GM12878 (cell line): ENCODE data around the gene COL9A1. TPM values are rescaled to one million over a fixed set of nuclear protein-coding genes. Genes with fewer than 3 reads are reported as not detected.

ENCODE experiments used
- ATAC-seq: fragments of 200-7000 bp; cut with Tn5 transposase; 3 replicates; pipeline ENCODE4 v1.9.1; 2020; ENCODE audit warnings: mild to moderate bottlenecking, moderate library complexity
- BruUV-seq: library from RNA; stranded (reverse); fragments of 400-500 nt; replicated peaks from 2 replicates; lab custom pipeline; 2021; lab: Mats Ljungman, UMichigan
- CTCF ChIA-PET: fragments of 300-600 bp; sonication (Branson Sonifier 250); formaldehyde crosslinking; extraction: SDS; loops from one replicate; lab custom pipeline; 2021; ENCODE audit warnings: inconsistent platforms; lab: Yijun Ruan, JAX
- POLR2A ChIA-PET: fragments of 350-600 bp; formaldehyde crosslinking; extraction: SDS; loops from one replicate; lab custom pipeline; 2021; ENCODE audit warnings: inconsistent platforms; lab: Charles Lee
- RAD21 ChIA-PET: fragments of 300-600 bp; sonication (Branson Sonifier 250); formaldehyde crosslinking; loops from one replicate; lab custom pipeline; 2023; ENCODE audit warnings: antibody characterized with exemption; ENCODE audit not compliant: unreplicated experiment; lab: Charles Lee
- SMC1A ChIA-PET: fragments of 300-600 bp; sonication (Branson Sonifier 250); formaldehyde crosslinking; loops from one replicate; lab custom pipeline; 2023; ENCODE audit not compliant: unreplicated experiment, uncharacterized antibody; lab: Charles Lee
- DNase-seq: peaks from one replicate; pipeline ENCODE4 v3.0.0-alpha.2; 2011; ENCODE audit warnings: low read depth, low spot score
- FAIRE-seq: peaks from 3 replicates; lab custom pipeline; 2011; peaks lifted over from hg19 to GRCh38; lab: Jason Lieb, UNC
- H2AFZ ChIP-seq: 2 replicates; pipeline ENCODE4 v1.6.0; 2011; ENCODE audit warnings: low read depth, low read length, control low read depth; ENCODE audit not compliant: control insufficient read depth
- H3K27ac ChIP-seq: 2 replicates; pipeline ENCODE4 v1.5.1; 2011; ENCODE audit warnings: control low read depth; ENCODE audit not compliant: control insufficient read depth, insufficient read depth
- H3K27me3 ChIP-seq, 2 experiments: replicated peaks in 1 of 2; 2 replicates each; pipeline versions ENCODE4 v1.6.0 to v1.6.1; 2011; ENCODE audit warnings: low read length in 1 of 2; ENCODE audit not compliant: control insufficient read depth in 2 of 2, insufficient read depth in 2 of 2
- H3K36me3 ChIP-seq, 2 experiments: 2 replicates each; pipeline ENCODE4 v1.5.1; 2011; ENCODE audit warnings: low read length in 1 of 2; ENCODE audit not compliant: control insufficient read depth in 2 of 2, insufficient read depth in 2 of 2
- H3K4me1 ChIP-seq: 2 replicates; pipeline ENCODE4 v1.6.1; 2011; ENCODE audit warnings: mild to moderate bottlenecking, low read length, moderate library complexity, mixed read lengths; ENCODE audit not compliant: control insufficient read depth, insufficient read depth
- H3K4me2 ChIP-seq: 2 replicates; pipeline ENCODE4 v1.6.0; 2011; ENCODE audit warnings: control low read depth; ENCODE audit not compliant: control insufficient read depth, insufficient read depth
- H3K4me3 ChIP-seq: fragments of 200-600 bp; sonication (generic); 2 replicates; pipeline ENCODE4 v1.5.1; 2016
- H3K79me2 ChIP-seq: 2 replicates; pipeline ENCODE4 v1.6.0; 2011; ENCODE audit warnings: low read length; ENCODE audit not compliant: control insufficient read depth, insufficient read depth
- H3K9ac ChIP-seq: 2 replicates; pipeline ENCODE4 v1.8.0; 2011; ENCODE audit warnings: low read length, control low read depth, mixed read lengths; ENCODE audit not compliant: control insufficient read depth, insufficient read depth
- H3K9me3 ChIP-seq: replicated peaks from 3 replicates; pipeline ENCODE4 v1.5.1; 2011; ENCODE audit warnings: mild to moderate bottlenecking, low read length; ENCODE audit not compliant: control insufficient read depth, insufficient read depth
- H4K20me1 ChIP-seq: 2 replicates; pipeline ENCODE4 v1.6.0; 2011; ENCODE audit not compliant: control insufficient read depth, insufficient read depth
- ATF3 ChIP-seq: IDR thresholded peaks from 2 replicates; pipeline ENCODE4 v1.6.1; 2011; ENCODE audit warnings: low read depth, mild to moderate bottlenecking, low read length, moderate library complexity, borderline replicate concordance; ENCODE audit errors: extremely low read depth
- CHD4 ChIP-seq: fragments of 200-600 bp; sonication (generic); IDR thresholded peaks from 2 replicates; pipeline ENCODE4 v1.6.1; 2016; ENCODE audit warnings: mild to moderate bottlenecking
- E4F1 ChIP-seq: fragments of 450-650 bp; IDR thresholded peaks from 2 replicates; pipeline ENCODE4 v1.6.1; 2018; ENCODE audit warnings: borderline replicate concordance, mild to moderate bottlenecking; ENCODE audit not compliant: partially characterized antibody
- EZH2 ChIP-seq: IDR thresholded peaks from 2 replicates; pipeline ENCODE4 v1.6.1; 2012; ENCODE audit warnings: low read depth, mild to moderate bottlenecking, control low read depth, inconsistent platforms, low read length, borderline replicate concordance; ENCODE audit not compliant: control insufficient read depth
- FOXK2 ChIP-seq: fragments of 450-650 bp; IDR thresholded peaks from 2 replicates; pipeline ENCODE4 v1.6.1; 2017; ENCODE audit warnings: mild to moderate bottlenecking, moderate library complexity
- KDM1A ChIP-seq: fragments of 200-600 bp; sonication (generic); IDR thresholded peaks from 2 replicates; pipeline ENCODE4 v1.6.1; 2016; ENCODE audit warnings: borderline replicate concordance
- MTA3 ChIP-seq: IDR thresholded peaks from 2 replicates; pipeline ENCODE4 v1.6.1; 2012; ENCODE audit warnings: low read length, inconsistent platforms, borderline replicate concordance
- PBX3 ChIP-seq: IDR thresholded peaks from 2 replicates; pipeline ENCODE4 v1.6.1; 2011; ENCODE audit warnings: mild to moderate bottlenecking, low read depth, low read length, moderate library complexity; ENCODE audit not compliant: insufficient replicate concordance
- POLR2AphosphoS5 ChIP-seq: IDR thresholded peaks from 2 replicates; pipeline ENCODE4 v1.6.1; 2011; ENCODE audit warnings: mild to moderate bottlenecking, low read length, inconsistent platforms
- RB1 ChIP-seq: fragments of 450-650 bp; formaldehyde crosslinking; IDR thresholded peaks from 2 replicates; pipeline ENCODE4 v1.6.1; 2017; ENCODE audit warnings: mild to moderate bottlenecking, borderline replicate concordance
- RUNX3 ChIP-seq: IDR thresholded peaks from 2 replicates; pipeline ENCODE4 v1.6.1; 2012; ENCODE audit warnings: low read length, inconsistent platforms
- STAT3 ChIP-seq: IDR thresholded peaks from 2 replicates; pipeline ENCODE4 v1.6.1; 2011; ENCODE audit warnings: low read depth, low read length, improper control_type of control experiment
- TARDBP ChIP-seq: IDR thresholded peaks from 2 replicates; pipeline ENCODE4 v1.6.1; 2016; ENCODE audit warnings: borderline replicate concordance
- ZZZ3 ChIP-seq: IDR thresholded peaks from 2 replicates; pipeline ENCODE4 v1.6.1; 2011; ENCODE audit warnings: low read depth; ENCODE audit not compliant: control insufficient read depth, insufficient read length
- WGBS: methylation state at CpG from one replicate; pipeline ENCODE4 v1.1.6; 2016; ENCODE audit warnings: low lambda C conversion rate; ENCODE audit not compliant: insufficient replicate concordance, insufficient coverage; ENCODE audit errors: missing lambda C conversion rate; 5-methylcytosine and 5-hydroxymethylcytosine counted together
- in situ Hi-C: fragments of 300-500 bp; cut with MboI; formaldehyde crosslinking; loops from 9 replicates; pipeline ENCODE4 v1.14.3; 2018; ENCODE audit warnings: mixed read lengths
- intact Hi-C: fragments of 100-400 bp; cut with micrococcal nuclease; formaldehyde crosslinking; loops from one replicate; pipeline ENCODE4 v1.14.2; 2022; ENCODE audit not compliant: unreplicated experiment
- polyA plus RNA-seq, 11 experiments: library from polyadenylated mRNA; depleted of rRNA in 4 of 11; unstranded in 6 of 11; stranded (reverse) in 5 of 11; fragments of >200 nt; fragmentation: Nextera tagmentation in 4 of 11; fragmentation: Illumina TruSeq in 1 of 11; extraction: Ambion mirVana in 4 of 11; extraction: Trizol in 1 of 11; gene quantifications; 1 replicate in 1 of 11; 2 replicates in 10 of 11; pipeline versions ENCODE4 v1.2.1 to v1.2.3, GENCODE V29; 2011 to 2016; ENCODE audit warnings: inconsistent platforms in 2 of 11, missing spikeins in 2 of 11, low read depth in 1 of 11
- total RNA-seq, 4 experiments: library from RNA; depleted of rRNA in 3 of 4; stranded (reverse); fragments of >200 nt in 3 of 4; fragmentation: Illumina TruSeq in 1 of 4; extraction: Trizol in 1 of 4; gene quantifications; 2 replicates each; pipeline versions ENCODE4 v1.2.1 to v1.2.3, GENCODE V29; 2013 to 2021
- TF ChIP-seq, protein P1 (sequence below): fragments of 450-650 bp; IDR thresholded peaks from 2 replicates; pipeline ENCODE4 v1.6.1; 2016; ENCODE audit warnings: mild to moderate bottlenecking

Gene COL9A1
- total and polyA plus RNA-seq, 10 of the 15 experiments (the other 5 are each of a cell fraction or from before 2014, with no cell fraction given): not detected

GRCh38 chr6:70186461-70186860 lies 116.4 kb downstream of the COL9A1 start (continued):
- TF ChIP-seq E4F1: no peak
- TF ChIP-seq MTA3: no peak
- TF ChIP-seq ZZZ3: no peak
- TF ChIP-seq KDM1A: no peak

DNA sequence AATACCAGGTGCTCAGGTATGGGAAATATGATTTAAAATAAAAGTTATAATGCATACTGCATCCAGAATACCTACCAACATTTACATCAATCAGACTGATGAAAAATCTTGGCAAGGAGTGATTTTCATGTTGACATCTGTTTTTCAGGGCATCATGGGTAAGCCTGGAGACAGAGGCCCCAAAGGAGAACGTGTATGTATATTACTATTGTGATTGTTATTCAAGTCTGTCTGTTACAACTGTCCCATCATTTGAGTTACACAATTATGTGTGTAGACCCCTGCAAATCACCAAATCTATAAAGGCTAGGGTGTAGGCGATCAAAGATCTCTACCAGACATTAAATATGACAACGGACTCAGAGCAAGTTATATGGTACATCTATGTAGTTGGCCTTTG lies 118.2 kb downstream of the COL9A1 start:
- ATAC-seq (no peak), DNase-seq (no peak), FAIRE-seq (no peak)
- Histone ChIP-seq H3K9me3 (no peaks in the 10 kb centered on the region), H3K4me2 (no peak overlapping the region), H3K27me3 (no peaks in the 10 kb centered on the region), H3K9ac (no peak overlapping the region), H3K36me3 (no peaks in the 10 kb centered on the region; a peak in 1 of 4 replicates), H3K4me1 (no peaks in the 10 kb centered on the region), H2AFZ (no peak overlapping the region), H3K27ac (no peak overlapping the region), H3K4me3 (no peak overlapping the region), H4K20me1 (no peaks in the 10 kb centered on the region), H3K79me2 (no peaks in the 10 kb centered on the region)
- ChIA-PET CTCF (no interaction called here), POLR2A (no interaction called here), SMC1A (no interaction called here), RAD21 (no interaction called here)
- TF ChIP-seq RUNX3 (no peak), TARDBP (no peak), POLR2AphosphoS5 (no peak), KDM1A (no peak), CHD4 (no peak), FOXK2 (no peak), RB1 (no peak), STAT3 (no peak), PBX3 (no peak), EZH2 (no peak), ATF3 (no peak)
- TF ChIP-seq, protein P1, sequence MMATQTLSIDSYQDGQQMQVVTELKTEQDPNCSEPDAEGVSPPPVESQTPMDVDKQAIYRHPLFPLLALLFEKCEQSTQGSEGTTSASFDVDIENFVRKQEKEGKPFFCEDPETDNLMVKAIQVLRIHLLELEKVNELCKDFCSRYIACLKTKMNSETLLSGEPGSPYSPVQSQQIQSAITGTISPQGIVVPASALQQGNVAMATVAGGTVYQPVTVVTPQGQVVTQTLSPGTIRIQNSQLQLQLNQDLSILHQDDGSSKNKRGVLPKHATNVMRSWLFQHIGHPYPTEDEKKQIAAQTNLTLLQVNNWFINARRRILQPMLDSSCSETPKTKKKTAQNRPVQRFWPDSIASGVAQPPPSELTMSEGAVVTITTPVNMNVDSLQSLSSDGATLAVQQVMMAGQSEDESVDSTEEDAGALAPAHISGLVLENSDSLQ: no peak
- in situ Hi-C loops: no loop called here
- no TSS peak for BruUV-seq
- intact Hi-C loops: no loop called here
- 68% methylated on average over 3 of the region's 3 CpGs for WGBS
